GM04504 (cell line): ENCODE results near the gene MED13L.

Experiments used
- DNase-seq: peaks from one replicate; pipeline ENCODE4 v3.0.0-alpha.2; 2012; ENCODE audit warnings: low read depth

MED13L gene

GRCh38 chr12:116090516-116090915 is 187.0 kb downstream of the MED13L start:
- DNase-seq: no peak

- no peak for DNase-seq
Observed at GRCh38 chr12:116089080-116089479, 188.4 kb downstream of the MED13L start.

GRCh38 chr12:116087962-116088361 is 189.5 kb downstream of the MED13L start:
- no peak for DNase-seq

GRCh38 chr12:116087399-116087798 is 190.1 kb downstream of the MED13L start:
- DNase-seq: no peak

GRCh38 chr12:116080415-116080814 is 197.1 kb downstream of the MED13L start:
- no peak for DNase-seq

- no peak for DNase-seq
Observed at GRCh38 chr12:116078396-116078795, 199.1 kb downstream of the MED13L start.

- no peak for DNase-seq
Observed at GRCh38 chr12:116077431-116077830, 200.1 kb downstream of the MED13L start.

- no peak for DNase-seq
Observed at GRCh38 chr12:116076399-116076798, 201.1 kb downstream of the MED13L start.

- no peak for DNase-seq
Observed at GRCh38 chr12:116074686-116075085, 202.8 kb downstream of the MED13L start.

- no peak for DNase-seq
Observed at GRCh38 chr12:116071555-116072230, 205.8 kb downstream of the MED13L start.

- DNase-seq: no peak
Observed at GRCh38 chr12:116070444-116070843, 207.0 kb downstream of the MED13L start.

- DNase-seq: no peak
Observed at GRCh38 chr12:116069943-116070342, 207.6 kb downstream of the MED13L start.

GRCh38 chr12:116068853-116069252 is 208.6 kb downstream of the MED13L start:
- DNase-seq: no peak

- DNase-seq: no peak
Observed at GRCh38 chr12:116068371-116068770, 209.1 kb downstream of the MED13L start.

- no peak for DNase-seq
Observed at GRCh38 chr12:116067892-116068291, 209.6 kb downstream of the MED13L start.

- DNase-seq: no peak
Observed at GRCh38 chr12:116066381-116067230, 210.9 kb downstream of the MED13L start.

GRCh38 chr12:116065606-116066005 is 211.9 kb downstream of the MED13L start:
- no peak for DNase-seq

GRCh38 chr12:116064493-116064892 is 213.0 kb downstream of the MED13L start:
- no peak for DNase-seq

GRCh38 chr12:116062698-116063097 is 214.8 kb downstream of the MED13L start:
- DNase-seq: no peak

GRCh38 chr12:116060764-116061163 is 216.7 kb downstream of the MED13L start:
- DNase-seq: no peak

- no peak for DNase-seq
Observed at GRCh38 chr12:116059904-116060303, 217.6 kb downstream of the MED13L start.

- DNase-seq: no peak
Observed at GRCh38 chr12:116058574-116058973, 218.9 kb downstream of the MED13L start.

- DNase-seq: no peak
Observed at GRCh38 chr12:116057356-116057755, 220.1 kb downstream of the MED13L start.
